Osteocyte (in vitro differentiated cells): ENCODE measurements around the gene MOSPD3. TPM values are rescaled to one million over a fixed set of nuclear protein-coding genes. Genes with fewer than 3 reads are reported as not detected.
A peak's percentile ranks its signal among the peaks of the same experiment; 100 is the strongest.

Experiments used
- DNase-seq: peaks from one replicate; pipeline ENCODE4 v3.0.0; 2021; ENCODE audit warnings: mixed read lengths; ENCODE audit not compliant: unreplicated experiment; ENCODE audit errors: extremely low spot score
- H3K27ac Mint-ChIP-seq: one replicate; pipeline ENCODE4 v1.8.0; 2021; ENCODE audit warnings: mild to moderate bottlenecking, mixed read lengths; ENCODE audit not compliant: unreplicated experiment
- H3K27me3 Mint-ChIP-seq: one replicate; pipeline ENCODE4 v1.8.0; 2021; ENCODE audit warnings: mixed read lengths; ENCODE audit not compliant: unreplicated experiment
- H3K36me3 Mint-ChIP-seq: one replicate; pipeline ENCODE4 v1.8.0; 2021; ENCODE audit warnings: mixed read lengths; ENCODE audit not compliant: unreplicated experiment
- H3K4me1 Mint-ChIP-seq: one replicate; pipeline ENCODE4 v1.8.0; 2021; ENCODE audit warnings: mixed read lengths; ENCODE audit not compliant: unreplicated experiment
- H3K4me3 Mint-ChIP-seq: one replicate; pipeline ENCODE4 v1.8.0; 2021; ENCODE audit warnings: mild to moderate bottlenecking, moderate library complexity, mixed read lengths; ENCODE audit not compliant: unreplicated experiment
- H3K9me3 Mint-ChIP-seq: one replicate; pipeline ENCODE4 v1.8.0; 2021; ENCODE audit warnings: mixed read lengths; ENCODE audit not compliant: unreplicated experiment
- CTCF ChIP-seq: fragments of 200-600 bp; sonication (generic); IDR thresholded peaks from 2 replicates; pipeline ENCODE4 v1.5.0; 2021; ENCODE audit warnings: antibody characterized with exemption, mild to moderate bottlenecking, moderate library complexity
- total RNA-seq: library from RNA; stranded (reverse); gene quantifications from 2 replicates; pipeline ENCODE4 v1.2.1, GENCODE V29; 2021

The MOSPD3 gene
- total RNA-seq, 1 donor from 2014 or later, result 26.3 TPM

DNA sequence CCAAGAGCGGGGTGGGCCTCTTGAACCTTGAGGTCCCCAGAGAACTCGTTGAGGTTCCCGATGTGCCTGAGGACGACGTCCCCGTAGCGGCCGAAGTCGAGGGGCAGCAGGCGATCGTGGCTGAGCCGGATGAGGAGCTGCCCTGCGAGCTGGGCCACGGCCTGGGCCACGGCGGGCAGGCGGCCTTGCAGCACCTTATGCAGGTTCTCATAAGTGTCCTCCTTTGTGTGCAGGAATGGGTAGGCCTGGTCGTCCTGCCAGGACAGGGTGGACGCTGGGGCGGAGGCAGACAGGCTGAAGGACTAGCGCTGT, 14.9 kb downstream of the MOSPD3 start:
- peaks cover 12% of the 10 kb centered on the region for H3K4me1 Mint-ChIP-seq
- no peaks in the 10 kb centered on the region for H3K36me3 Mint-ChIP-seq
- no peak for TF ChIP-seq CTCF
- H3K4me3 Mint-ChIP-seq, result no peak overlapping the region
- no peaks in the 10 kb centered on the region for H3K9me3 Mint-ChIP-seq
- no peak overlapping the region for H3K27ac Mint-ChIP-seq
- DNase-seq, result no peak
- H3K27me3 Mint-ChIP-seq, result no peaks in the 10 kb centered on the region

DNA sequence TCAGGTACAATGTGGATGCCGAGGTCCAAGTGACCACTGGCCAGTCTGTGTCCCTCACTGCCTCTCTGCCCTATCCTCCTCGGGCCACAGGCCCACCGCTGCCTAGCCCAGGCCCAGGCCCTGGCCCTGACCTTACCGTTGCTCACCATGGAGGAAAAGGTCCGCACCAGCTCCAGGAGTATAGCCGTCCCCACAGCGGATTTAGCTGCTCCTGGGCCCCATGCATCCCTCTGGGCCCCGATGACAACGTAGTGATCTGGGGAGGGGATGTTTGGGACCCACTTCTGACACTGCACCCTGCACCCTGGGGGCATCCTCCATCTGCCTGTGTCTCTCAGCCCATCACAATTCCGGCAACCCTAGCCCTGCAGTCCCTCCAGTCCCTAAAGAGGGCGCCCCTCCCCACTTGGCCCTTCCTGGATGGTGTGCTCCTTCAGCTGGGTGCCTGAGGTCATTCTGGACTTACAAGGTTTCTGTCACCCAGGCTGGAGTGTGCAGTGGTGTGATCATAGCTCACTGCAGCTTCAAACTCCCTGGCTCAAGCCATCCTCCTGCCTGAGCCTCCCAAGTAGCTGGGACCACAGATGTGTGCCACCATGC, 16.9 kb downstream of the MOSPD3 start:
- TF ChIP-seq CTCF, result peak; percentile 36
- H3K4me3 Mint-ChIP-seq, result no peak overlapping the region
- H3K27me3 Mint-ChIP-seq, result peaks cover 2% of the 10 kb centered on the region

DNA sequence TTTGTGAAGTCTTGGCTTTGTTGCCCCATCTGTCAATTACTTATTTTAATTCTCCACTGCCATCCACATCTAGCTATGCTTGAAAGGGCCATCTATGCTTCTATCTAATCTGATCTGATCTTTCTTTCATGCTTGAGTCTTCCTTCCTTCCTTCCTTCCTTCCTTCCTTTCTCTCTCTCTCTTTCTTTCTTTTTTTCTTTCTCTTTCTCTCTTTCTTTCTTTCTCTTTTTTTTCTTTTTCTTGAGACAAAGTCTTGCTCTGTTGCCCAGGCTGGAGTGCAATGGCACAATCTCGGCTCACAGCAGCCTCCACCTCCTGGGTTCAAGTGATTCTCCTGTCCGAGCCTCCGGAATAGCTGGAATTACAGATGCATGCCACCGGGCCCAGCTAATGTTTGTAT, 17.7 kb downstream of the MOSPD3 start:
- Mint-ChIP-seq H3K27ac (no peak overlapping the region), H3K4me1 (peaks cover 10% of the 10 kb centered on the region), H3K4me3 (no peak overlapping the region), H3K36me3 (no peaks in the 10 kb centered on the region), H3K9me3 (no peaks in the 10 kb centered on the region), H3K27me3 (peaks cover 6% of the 10 kb centered on the region)
- no peak for DNase-seq
- no peak for TF ChIP-seq CTCF

More for the DNA sequence above, 16.9 kb downstream of the MOSPD3 start:
- Mint-ChIP-seq H3K27ac (no peak overlapping the region), H3K9me3 (no peaks in the 10 kb centered on the region), H3K36me3 (no peaks in the 10 kb centered on the region), H3K4me1 (peaks cover 11% of the 10 kb centered on the region)
- DNase-seq, result no peak

DNA sequence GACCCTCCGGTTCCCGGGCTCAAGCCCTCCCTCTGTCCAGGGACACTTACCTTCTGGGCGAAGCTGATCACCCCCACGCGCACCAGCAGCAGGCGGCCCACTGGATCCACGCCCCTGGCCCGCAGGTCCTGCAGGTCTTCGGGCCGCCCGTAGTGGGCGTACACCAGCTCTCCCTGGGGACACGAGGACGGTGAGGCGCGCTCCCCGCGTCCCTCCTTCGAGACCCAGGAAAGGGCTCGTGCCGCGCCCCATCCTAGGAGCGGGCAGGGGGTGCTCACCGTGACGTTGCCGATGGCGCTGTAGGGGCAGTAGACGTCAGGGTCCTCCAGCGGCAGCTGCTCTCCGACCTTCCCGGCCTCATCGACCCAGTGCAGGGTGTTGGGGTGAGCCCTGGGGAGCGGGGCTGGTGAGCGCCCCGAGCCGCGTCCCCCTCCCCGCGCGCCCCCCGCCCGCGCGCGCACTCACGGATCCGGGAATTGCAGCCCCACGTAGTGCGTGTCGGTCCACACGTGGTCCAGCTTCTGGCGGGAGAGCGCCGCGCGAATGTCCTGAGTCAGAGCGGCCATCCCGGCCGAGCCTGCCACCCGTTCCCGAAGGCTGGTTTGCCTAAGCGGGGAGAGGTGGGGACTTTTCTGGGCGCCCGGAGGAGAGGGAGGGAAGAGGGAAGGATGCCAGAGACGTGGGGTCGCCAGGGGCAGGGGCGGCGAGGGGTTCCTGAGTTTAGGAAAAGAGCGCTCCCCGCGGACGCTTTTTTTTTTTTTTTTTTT, 20.8 kb downstream of the MOSPD3 start:
- DNase-seq, result no peak
- Mint-ChIP-seq H3K4me1 (peaks cover 2% of the 10 kb centered on the region), H3K27ac (no peak overlapping the region), H3K27me3 (peaks cover 11% of the 10 kb centered on the region), H3K9me3 (no peaks in the 10 kb centered on the region), H3K36me3 (no peaks in the 10 kb centered on the region), H3K4me3 (peak overlapping the region; percentile 76)
- TF ChIP-seq CTCF, result peak; percentile 44

GRCh38 chr7:100639995-100640516, 27.7 kb downstream of the MOSPD3 start:
- H3K36me3 Mint-ChIP-seq, result no peaks in the 10 kb centered on the region
- H3K4me3 Mint-ChIP-seq, result no peak overlapping the region
- no peaks in the 10 kb centered on the region for H3K4me1 Mint-ChIP-seq
- no peak overlapping the region for H3K27ac Mint-ChIP-seq
- no peaks in the 10 kb centered on the region for H3K9me3 Mint-ChIP-seq
- H3K27me3 Mint-ChIP-seq, result peaks cover 13% of the 10 kb centered on the region
- TF ChIP-seq CTCF, result no peak
- no peak for DNase-seq
